DMS153 (cell line): Measurements from ENCODE around the gene NXPH2.
A peak's percentile ranks its signal among the peaks of the same experiment; 100 is the strongest.

Experiments used
- DNase-seq: peaks from one replicate; lab custom pipeline; 2025; lab: John Stamatoyannopoulos, UW

Gene NXPH2

GRCh38 chr2:138779781-138780445 is at the start of gene NXPH2:
TSS of gene NXPH2 (minus strand) at chr2:138780390. CDS start at chr2:138780241, 149 bp downstream.
- no peak for DNase-seq

- DNase-seq: peak; percentile 34
Measured at GRCh38 chr2:138829326-138829919, 49.2 kb upstream of the NXPH2 start.

GRCh38 chr2:138827426-138828054 is 47.4 kb upstream of the NXPH2 start:
- DNase-seq: peak; percentile 15

GRCh38 chr2:138823666-138824065 is 43.5 kb upstream of the NXPH2 start:
- DNase-seq: no peak

- DNase-seq: no peak
Measured at GRCh38 chr2:138819964-138820363, 39.8 kb upstream of the NXPH2 start.

GRCh38 chr2:138818556-138818955 is 38.4 kb upstream of the NXPH2 start:
- DNase-seq: no peak

- DNase-seq: peak; percentile 66
Measured at GRCh38 chr2:138814123-138814898, 34.1 kb upstream of the NXPH2 start.

DNA sequence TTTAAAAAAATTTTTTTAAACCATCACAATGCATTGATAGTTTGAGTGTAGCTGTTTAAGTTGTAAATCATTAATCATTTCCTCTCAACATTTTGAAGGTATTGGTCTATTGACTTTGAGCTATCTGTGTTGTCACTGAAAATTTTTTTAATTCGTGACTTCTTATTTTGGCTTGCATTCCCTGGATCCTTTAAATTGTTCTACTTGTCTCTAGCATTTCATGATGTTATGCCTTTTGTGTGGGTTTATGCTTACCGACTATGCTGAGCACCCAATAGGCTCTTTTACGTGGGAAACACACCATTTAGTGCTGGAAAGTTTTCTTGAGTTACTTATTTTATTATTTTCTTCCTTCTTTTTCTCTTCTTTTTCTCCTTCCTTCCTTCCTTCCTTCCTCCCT is 31.2 kb upstream of the NXPH2 start:
- DNase-seq: no peak

DNA sequence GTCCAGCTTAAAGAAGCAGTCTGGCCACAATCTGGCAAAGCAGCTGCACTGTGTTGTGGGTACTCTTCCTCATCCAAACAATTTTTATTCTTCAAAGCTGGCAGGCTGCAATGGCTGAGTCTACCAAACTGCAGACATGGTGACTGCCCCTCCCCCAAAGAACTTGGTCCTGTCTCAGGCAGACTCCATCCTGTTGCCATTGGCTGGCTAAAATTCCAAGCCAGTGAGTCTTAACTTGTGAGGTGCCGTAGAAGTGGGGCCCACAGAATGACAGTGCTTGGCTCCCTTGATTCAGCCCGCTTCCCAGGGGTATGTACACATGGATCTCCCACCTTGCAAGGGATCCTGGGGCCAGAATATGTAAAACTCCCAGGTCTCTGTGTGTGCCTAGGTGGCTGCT is 14.5 kb upstream of the NXPH2 start:
- DNase-seq: no peak

DNA sequence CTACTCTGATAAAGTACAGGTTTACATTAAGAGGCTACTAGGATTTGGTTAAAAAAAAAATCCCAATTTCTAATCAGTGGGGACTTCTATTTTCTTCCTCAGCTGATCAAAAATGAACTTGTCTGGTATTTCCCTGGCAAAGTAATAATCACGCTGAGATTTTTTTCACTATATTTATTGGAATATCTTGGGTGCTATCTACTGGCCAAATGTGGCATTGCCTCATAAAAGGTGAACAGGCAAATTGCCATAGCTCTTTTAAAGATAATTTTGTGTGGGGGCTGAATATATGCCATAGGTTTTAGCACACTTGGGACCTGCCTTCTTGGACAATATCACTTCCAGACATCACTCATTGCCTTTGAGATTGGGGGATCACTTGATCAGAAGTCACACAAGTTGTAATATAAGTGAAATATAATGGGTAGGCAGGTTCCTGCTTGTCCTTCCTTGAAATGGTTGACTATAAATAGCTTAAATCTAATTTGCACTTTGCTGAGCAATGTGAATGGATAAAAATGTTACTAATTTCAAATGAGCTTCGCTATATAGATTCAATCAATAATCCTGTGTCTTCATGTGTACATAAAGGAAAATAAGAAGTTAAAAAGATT is 7.0 kb upstream of the NXPH2 start:
- DNase-seq: no peak

DNA sequence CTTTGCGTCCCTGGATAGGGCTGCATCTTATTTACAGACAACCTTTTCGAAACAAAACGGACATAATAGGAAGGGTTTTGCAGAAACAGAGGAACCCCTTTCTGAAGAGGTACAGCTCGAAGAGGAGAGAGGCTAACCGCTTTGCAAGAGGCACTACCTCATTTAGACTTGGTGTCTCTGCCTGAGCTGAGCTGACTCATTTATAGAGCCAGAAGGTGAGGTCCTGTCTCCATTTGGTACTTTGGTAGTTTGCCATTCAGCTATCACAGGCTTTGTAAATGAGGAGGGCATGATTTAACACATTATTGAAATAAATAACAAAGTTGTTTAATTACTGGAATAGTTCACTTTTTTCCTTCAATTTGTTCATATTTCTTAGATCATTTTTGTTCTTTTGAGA is 2.2 kb upstream of the NXPH2 start:
- no peak for DNase-seq

DNA sequence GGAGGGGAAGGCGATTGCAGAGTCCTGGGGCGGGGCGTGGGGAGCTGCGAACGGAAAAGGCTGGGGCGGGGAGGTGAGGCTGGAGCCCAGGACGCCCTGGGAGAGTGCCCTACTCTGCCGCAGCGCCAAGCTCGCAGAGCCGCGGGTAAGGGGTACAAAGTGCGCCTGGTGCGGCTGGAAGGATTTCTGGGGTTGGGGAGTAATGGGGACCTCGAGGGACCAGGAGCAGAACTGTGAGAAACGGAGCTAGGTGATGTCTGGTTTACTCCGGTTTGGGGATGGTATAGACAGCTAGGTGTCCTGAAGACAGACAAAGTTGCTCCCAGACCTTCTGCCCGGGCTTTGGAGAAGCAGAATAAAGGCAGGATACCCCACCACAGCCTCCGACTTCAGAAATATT is 718 bp upstream of the NXPH2 start:
- no peak for DNase-seq

DNA sequence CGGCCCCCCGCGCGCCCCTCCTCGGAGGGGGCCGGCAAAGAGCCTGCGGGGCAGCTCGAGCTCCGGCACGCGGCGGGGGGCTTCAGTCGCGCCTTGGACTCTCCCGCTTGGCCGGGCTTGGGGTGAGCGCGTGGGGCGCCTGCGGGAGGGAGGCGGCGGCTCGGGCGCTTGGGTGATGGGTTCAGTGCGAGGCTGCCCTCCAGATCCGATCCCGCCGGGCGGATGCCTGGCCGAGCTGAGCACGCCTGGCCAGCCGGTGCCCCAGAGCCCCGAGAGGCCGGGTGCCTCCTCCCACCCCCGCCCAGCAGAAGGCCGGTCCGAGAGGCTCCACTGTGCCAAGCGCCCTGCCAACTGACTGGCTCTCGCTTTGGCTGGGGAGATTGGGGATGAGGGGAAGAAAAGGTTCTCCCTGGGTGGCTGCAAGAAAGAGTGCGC is 273 bp upstream of the NXPH2 start:
- no peak for DNase-seq

- no peak for DNase-seq
Measured at GRCh38 chr2:138779406-138779780, 797 bp downstream of the NXPH2 start.

GRCh38 chr2:138777996-138778395 is 2.2 kb downstream of the NXPH2 start:
- DNase-seq: no peak

- DNase-seq: no peak
Measured at GRCh38 chr2:138775736-138776135, 4.5 kb downstream of the NXPH2 start.

GRCh38 chr2:138771534-138771933 is 8.7 kb downstream of the NXPH2 start:
- DNase-seq: no peak

- DNase-seq: no peak
Measured at GRCh38 chr2:138767101-138767500, 13.1 kb downstream of the NXPH2 start.

DNA sequence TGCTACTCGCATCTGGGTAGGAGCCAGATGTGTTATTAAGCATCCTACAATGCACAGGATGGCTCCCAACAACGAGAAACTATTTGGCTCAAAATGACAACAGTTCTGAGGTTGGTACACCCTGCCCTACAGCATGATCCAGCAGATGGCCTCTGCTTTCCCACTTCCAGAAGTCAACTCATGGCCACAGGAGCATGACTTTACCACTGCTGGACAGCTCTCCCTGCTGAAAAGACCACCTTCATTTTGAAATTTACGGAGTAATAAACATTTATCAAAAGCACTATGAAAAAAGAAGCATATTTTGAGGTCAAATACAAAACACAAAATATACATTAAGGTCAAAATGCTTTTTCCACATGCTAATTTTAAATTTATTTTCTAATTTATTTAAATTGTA is 13.7 kb downstream of the NXPH2 start:
- no peak for DNase-seq

- DNase-seq: no peak
Measured at GRCh38 chr2:138763971-138764370, 16.2 kb downstream of the NXPH2 start.

DNA sequence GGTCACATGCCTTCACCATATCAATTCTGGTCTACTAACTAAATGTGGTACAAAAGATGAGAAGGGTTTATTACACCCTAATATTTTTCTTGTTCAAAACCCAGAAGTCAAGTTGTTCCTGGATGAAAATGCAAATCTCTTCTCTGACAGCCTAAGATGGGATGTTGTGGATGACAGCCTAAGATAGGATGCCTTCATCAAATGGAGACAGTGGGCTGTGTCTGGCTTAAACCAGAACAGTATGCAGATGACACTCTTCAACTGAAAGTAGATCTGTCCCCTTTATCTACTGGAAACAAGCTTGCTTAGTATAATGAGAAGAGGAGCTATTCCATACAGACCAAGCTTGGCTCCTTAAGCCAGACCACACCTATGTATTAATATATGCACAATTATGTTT is 17.7 kb downstream of the NXPH2 start:
- DNase-seq: no peak

- no peak for DNase-seq
Measured at GRCh38 chr2:138760676-138761075, 19.5 kb downstream of the NXPH2 start.
